Endothelial cell of umbilical vein (primary cell): Measurements from ENCODE around the gene PASK. TPM values are rescaled to one million over a fixed set of nuclear protein-coding genes. Genes with fewer than 3 reads are reported as not detected.
"Not testable (repeated sequence)": the region's sequence is repeated elsewhere in the genome, so short reads cannot be mapped to it uniquely, and the experiment has no call there.

Source experiments
- BruUV-seq: library from RNA; stranded (reverse); fragments of 400-500 nt; replicated peaks from 2 replicates; lab custom pipeline; 2021; lab: Mats Ljungman, UMichigan
- CTCF ChIA-PET: fragments of 300-600, 350-600 bp; sonication (Branson Sonifier 250); formaldehyde crosslinking; loops from one replicate; lab custom pipeline; 2021; ENCODE audit warnings: antibody characterized with exemption, inconsistent platforms; lab: Charles Lee
- POLR2A ChIA-PET: fragments of 300-600, 350-600 bp; sonication (Branson Sonifier 250); formaldehyde crosslinking; loops from one replicate; lab custom pipeline; 2021; ENCODE audit warnings: antibody characterized with exemption, inconsistent platforms; lab: Charles Lee
- DNase-seq: peaks from one replicate; pipeline ENCODE4 v3.0.0-alpha.2; 2011; ENCODE audit warnings: low read depth, low spot score
- FAIRE-seq: peaks from 2 replicates; lab custom pipeline; 2011; peaks lifted over from hg19 to GRCh38; lab: Jason Lieb, UNC
- H2AFZ ChIP-seq: 2 replicates; pipeline ENCODE4 v1.6.0; 2012; ENCODE audit warnings: low read depth, low read length, control low read depth, inconsistent platforms
- H3K27ac ChIP-seq: 2 replicates; pipeline ENCODE4 v1.5.1; 2011; ENCODE audit warnings: low read depth, mild to moderate bottlenecking, control low read depth, low read length, moderate library complexity; ENCODE audit not compliant: insufficient read depth
- H3K27me3 ChIP-seq, 2 experiments: 2 replicates each; pipeline versions ENCODE4 v1.6.0 to v1.6.1; 2011; ENCODE audit warnings: low read length in 2 of 2, mixed read lengths in 1 of 2; ENCODE audit not compliant: control insufficient read depth in 2 of 2, insufficient read depth in 2 of 2
- H3K36me3 ChIP-seq, 2 experiments: 2 replicates in 1 of 2; 3 replicates in 1 of 2; pipeline ENCODE4 v1.5.1; 2011; ENCODE audit warnings: low read length in 2 of 2, mild to moderate bottlenecking in 1 of 2, moderate library complexity in 1 of 2; ENCODE audit not compliant: control insufficient read depth in 2 of 2, insufficient read depth in 2 of 2; ENCODE audit errors: extremely low read depth in 1 of 2
- H3K4me1 ChIP-seq: 3 replicates; pipeline ENCODE4 v1.5.1; 2011; ENCODE audit warnings: mild to moderate bottlenecking, low read length; ENCODE audit not compliant: control insufficient read depth, insufficient read depth; ENCODE audit errors: extremely low read depth
- H3K4me2 ChIP-seq: 2 replicates; pipeline ENCODE4 v1.6.1; 2011; ENCODE audit warnings: low read length, control low read depth, mixed read lengths; ENCODE audit not compliant: insufficient read depth
- H3K4me3 ChIP-seq, 3 experiments: fragments of 200-600 bp in 1 of 3; sonication (generic), shearing (Covaris generic) in 1 of 3; replicated peaks in 1 of 3; 2 replicates each; pipeline ENCODE4 v1.5.1; 2011 to 2016; ENCODE audit warnings: control low read depth in 3 of 3, low read length in 3 of 3, mild to moderate bottlenecking in 2 of 3, inconsistent platforms in 1 of 3, low read depth in 1 of 3, moderate library complexity in 1 of 3; ENCODE audit not compliant: insufficient read depth in 1 of 3
- H3K79me2 ChIP-seq: 2 replicates; pipeline ENCODE4 v1.6.0; 2012; ENCODE audit warnings: low read length, inconsistent platforms; ENCODE audit not compliant: control insufficient read depth, insufficient read depth
- H3K9ac ChIP-seq: replicated peaks from 2 replicates; pipeline ENCODE3; 2011; ENCODE audit warnings: low read length, control low read depth; ENCODE audit not compliant: insufficient read depth; ENCODE audit errors: extremely low read depth
- H3K9me1 ChIP-seq: replicated peaks from 3 replicates; pipeline ENCODE4 v1.6.0; 2011; ENCODE audit warnings: mild to moderate bottlenecking, low read length; ENCODE audit not compliant: control insufficient read depth, insufficient read depth; ENCODE audit errors: extremely low read depth
- H3K9me3 ChIP-seq: replicated peaks from 2 replicates; pipeline ENCODE4 v1.5.1; 2012; ENCODE audit warnings: low read length, inconsistent platforms; ENCODE audit not compliant: control insufficient read depth, insufficient read depth
- H4K20me1 ChIP-seq: replicated peaks from 2 replicates; pipeline ENCODE3; 2011; ENCODE audit warnings: mild to moderate bottlenecking, low read length; ENCODE audit not compliant: control insufficient read depth, insufficient read depth; ENCODE audit errors: extremely low read depth
- EZH2 ChIP-seq: IDR thresholded peaks from 2 replicates; pipeline ENCODE4 v1.6.1; 2012; ENCODE audit warnings: borderline replicate concordance, low read depth, mild to moderate bottlenecking, moderate library complexity, low read length, inconsistent platforms; ENCODE audit not compliant: severe bottlenecking
- FOS ChIP-seq: IDR thresholded peaks from 2 replicates; pipeline ENCODE4 v1.6.1; 2011; ENCODE audit warnings: mild to moderate bottlenecking, low read length, moderate library complexity, borderline replicate concordance; ENCODE audit not compliant: insufficient read depth
- GATA2 ChIP-seq: IDR thresholded peaks from 2 replicates; pipeline ENCODE4 v1.7.0; 2011; ENCODE audit warnings: low read depth, mild to moderate bottlenecking, moderate library complexity, mixed read lengths, low read length; ENCODE audit not compliant: insufficient read length, insufficient read depth
- JUN ChIP-seq: IDR thresholded peaks from 2 replicates; pipeline ENCODE4 v1.6.1; 2011; ENCODE audit warnings: borderline replicate concordance, low read depth; ENCODE audit not compliant: insufficient read length, insufficient read depth
- MYC ChIP-seq: IDR thresholded peaks from one replicate; pipeline ENCODE4 v1.6.1; 2011; ENCODE audit warnings: mild to moderate bottlenecking, low read depth, low read length
- POLR2A ChIP-seq: IDR thresholded peaks from 2 replicates; pipeline ENCODE4 v1.6.1; 2012; ENCODE audit warnings: low read depth, mild to moderate bottlenecking, control low read depth, low read length
- POLR2AphosphoS5 ChIP-seq: IDR thresholded peaks from 2 replicates; pipeline ENCODE4 v1.6.1; 2012; ENCODE audit warnings: low read depth, mild to moderate bottlenecking, control low read depth, low read length, moderate library complexity; ENCODE audit not compliant: insufficient read depth
- dilution Hi-C: fragments of 300-500 bp; cut with MboI; formaldehyde crosslinking; loops from one replicate; pipeline ENCODE4 v1.15.0; 2019; ENCODE audit warnings: low sequenced_read_pairs; ENCODE audit not compliant: extremely low pct_ligation_motif_present
- intact Hi-C: fragments of 100-400 bp; cut with micrococcal nuclease; formaldehyde crosslinking; loops from one replicate; pipeline ENCODE4 v1.10.0; 2022
- polyA plus RNA-seq, 4 experiments: library from polyadenylated mRNA; depleted of rRNA in 3 of 4; stranded (reverse) in 3 of 4; unstranded in 1 of 4; fragments of >200 nt; gene quantifications; 2 replicates each; pipeline versions ENCODE4 v1.2.1 to v1.2.3, GENCODE V29; 2011 to 2012; ENCODE audit warnings: missing spikeins in 1 of 4
- total RNA-seq: library from RNA; stranded (reverse); gene quantifications from 2 replicates; pipeline ENCODE4 v1.2.3, GENCODE V29; 2021
- TF ChIP-seq, protein P1 (sequence below), 2 donors: IDR thresholded peaks; 1 replicate in 1 of 2; 2 replicates in 1 of 2; pipeline ENCODE4 v1.5.1; 2011; ENCODE audit warnings: low read length in 2 of 2, mild to moderate bottlenecking in 2 of 2, moderate library complexity in 2 of 2, control low read depth in 1 of 2, inconsistent platforms in 1 of 2, low read depth in 1 of 2; ENCODE audit not compliant: insufficient read depth in 1 of 2; ENCODE audit errors: extremely low read depth in 1 of 2
- TF ChIP-seq, protein P2 (sequence below): IDR thresholded peaks from 2 replicates; pipeline ENCODE4 v1.6.1; 2011; ENCODE audit not compliant: insufficient read depth, insufficient read length

PASK gene
- total and polyA plus RNA-seq, 2 donors (not counting 3 experiments of a cell fraction or from before 2014, with no cell fraction given) = 5.7 to 17.3 TPM

DNA sequence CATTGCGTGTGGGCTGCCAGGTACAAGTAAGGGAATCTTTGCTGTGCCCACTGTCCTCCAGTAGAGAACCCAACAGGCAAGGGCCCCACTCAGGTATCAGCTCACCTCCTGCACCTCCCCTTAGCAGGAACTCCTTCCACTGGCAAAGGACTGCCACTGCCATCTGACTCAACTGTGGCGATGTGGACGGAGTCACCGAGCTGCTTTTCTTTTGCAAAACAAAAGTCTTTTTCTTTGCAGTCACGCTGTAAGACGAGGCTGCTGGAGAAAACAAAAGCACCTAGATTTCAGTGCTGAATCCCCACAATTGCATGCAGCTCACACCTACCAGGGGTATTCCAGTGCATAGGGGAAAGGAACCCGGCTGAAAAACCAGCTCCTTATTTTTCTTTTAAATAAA, 55.1 kb downstream of the PASK start:
- H3K4me3 ChIP-seq = no peak overlapping the region
- intact Hi-C loops = no loop called here
- dilution Hi-C loops = no loop called here
- no peaks in the 10 kb centered on the region for H3K9me3 ChIP-seq
- no peaks in the 10 kb centered on the region for H3K9me1 ChIP-seq
- H4K20me1 ChIP-seq = no peaks in the 10 kb centered on the region
- peaks cover 4% of the 10 kb centered on the region for H3K79me2 ChIP-seq
- no peaks in the 10 kb centered on the region for H3K27me3 ChIP-seq
- TF ChIP-seq EZH2 (no peak), MYC (no peak), GATA2 (no peak), POLR2AphosphoS5 (no peak), POLR2A (no peak), JUN (no peak), FOS (no peak)
- TF ChIP-seq, protein P1, sequence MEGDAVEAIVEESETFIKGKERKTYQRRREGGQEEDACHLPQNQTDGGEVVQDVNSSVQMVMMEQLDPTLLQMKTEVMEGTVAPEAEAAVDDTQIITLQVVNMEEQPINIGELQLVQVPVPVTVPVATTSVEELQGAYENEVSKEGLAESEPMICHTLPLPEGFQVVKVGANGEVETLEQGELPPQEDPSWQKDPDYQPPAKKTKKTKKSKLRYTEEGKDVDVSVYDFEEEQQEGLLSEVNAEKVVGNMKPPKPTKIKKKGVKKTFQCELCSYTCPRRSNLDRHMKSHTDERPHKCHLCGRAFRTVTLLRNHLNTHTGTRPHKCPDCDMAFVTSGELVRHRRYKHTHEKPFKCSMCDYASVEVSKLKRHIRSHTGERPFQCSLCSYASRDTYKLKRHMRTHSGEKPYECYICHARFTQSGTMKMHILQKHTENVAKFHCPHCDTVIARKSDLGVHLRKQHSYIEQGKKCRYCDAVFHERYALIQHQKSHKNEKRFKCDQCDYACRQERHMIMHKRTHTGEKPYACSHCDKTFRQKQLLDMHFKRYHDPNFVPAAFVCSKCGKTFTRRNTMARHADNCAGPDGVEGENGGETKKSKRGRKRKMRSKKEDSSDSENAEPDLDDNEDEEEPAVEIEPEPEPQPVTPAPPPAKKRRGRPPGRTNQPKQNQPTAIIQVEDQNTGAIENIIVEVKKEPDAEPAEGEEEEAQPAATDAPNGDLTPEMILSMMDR (IDR thresholded peaks at IDR 0.05; ENCODE audit: extremely low read depth in 1 of 2, insufficient read depth in 1 of 2, low read depth in 1 of 2, low read length in 2 of 2) = no peak
- TF ChIP-seq, protein P2, sequence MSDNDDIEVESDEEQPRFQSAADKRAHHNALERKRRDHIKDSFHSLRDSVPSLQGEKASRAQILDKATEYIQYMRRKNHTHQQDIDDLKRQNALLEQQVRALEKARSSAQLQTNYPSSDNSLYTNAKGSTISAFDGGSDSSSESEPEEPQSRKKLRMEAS = no peak
- H2AFZ ChIP-seq = no peak overlapping the region
- H3K36me3 ChIP-seq = peaks cover 9 to 13% of the 10 kb centered on the region in 2 experiments
- no peak overlapping the region for H3K4me2 ChIP-seq
- DNase-seq = no peak
- FAIRE-seq = no peak
- ChIA-PET CTCF (interaction anchor here (2.1 to 2.5 kb wide), 2 partner anchors 8 to 16 kb away, joined by 4 to 9 read pairs; partner anchors contain the start of gene MTERF4), POLR2A (no interaction called here)
- no TSS peak for BruUV-seq
- H3K27ac ChIP-seq = no peak overlapping the region
- peaks cover 5% of the 10 kb centered on the region for H3K4me1 ChIP-seq
- H3K9ac ChIP-seq = no peak overlapping the region

DNA sequence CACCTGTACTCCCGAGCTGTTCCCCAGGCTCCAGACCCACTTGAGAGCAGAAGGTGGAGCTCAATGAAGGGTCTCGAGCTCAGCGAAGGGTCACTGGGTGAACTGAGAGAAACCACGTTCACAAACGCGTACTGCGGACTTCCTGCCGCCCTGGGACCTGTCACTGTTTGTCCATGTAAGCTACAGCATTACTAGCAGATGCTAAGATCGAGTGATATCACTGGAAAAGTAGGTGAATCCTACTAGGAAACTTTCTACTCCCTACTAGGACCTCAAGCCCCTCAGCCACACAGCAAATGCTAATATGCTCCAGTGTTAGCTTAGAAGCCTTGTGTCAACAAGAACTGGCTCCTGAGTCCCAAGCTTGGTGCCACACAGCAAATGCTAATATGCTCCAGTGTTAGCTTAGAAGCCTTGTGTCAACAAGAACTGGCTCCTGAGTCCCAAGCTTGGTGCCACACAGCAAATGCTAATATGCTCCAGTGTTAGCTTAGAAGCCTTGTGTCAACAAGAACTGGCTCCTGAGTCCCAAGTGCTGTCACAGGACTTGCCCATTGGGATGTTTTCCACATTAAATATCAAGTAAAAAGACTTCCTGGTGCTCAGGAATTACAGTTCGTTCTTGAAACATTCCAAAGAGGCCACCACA, 56.0 kb downstream of the PASK start:
- H2AFZ ChIP-seq, FAIRE-seq, BruUV-seq, POLR2A ChIA-PET, H3K27ac ChIP-seq, DNase-seq, H3K4me2 ChIP-seq, H3K27me3 ChIP-seq, H3K4me1 ChIP-seq, H3K4me3 ChIP-seq, H3K9me1 ChIP-seq, H3K79me2 ChIP-seq, H3K9me3 ChIP-seq, dilution Hi-C loops, intact Hi-C loops, H4K20me1 ChIP-seq, H3K9ac ChIP-seq: not testable (repeated sequence)
- peaks cover 11 to 16% of the 10 kb centered on the region in 2 experiments for H3K36me3 ChIP-seq
- CTCF ChIA-PET = interaction anchor here (2.1 to 2.5 kb wide), 2 partner anchors 9 to 15 kb away, joined by 4 to 9 read pairs; partner anchors contain the start of gene MTERF4
